Activated CD8-positive, alpha-beta memory T cell treated with anti-CD3 and anti-CD28 coated beads, Interleukin-2, amount 50 U/mL, for 24 hours (primary cell): ENCODE data around the gene SLC23A2.

Experiments used
- DNase-seq: peaks from one replicate; pipeline ENCODE4 v3.0.0-alpha.2; 2020; ENCODE audit errors: extremely low read depth

Gene SLC23A2

DNA sequence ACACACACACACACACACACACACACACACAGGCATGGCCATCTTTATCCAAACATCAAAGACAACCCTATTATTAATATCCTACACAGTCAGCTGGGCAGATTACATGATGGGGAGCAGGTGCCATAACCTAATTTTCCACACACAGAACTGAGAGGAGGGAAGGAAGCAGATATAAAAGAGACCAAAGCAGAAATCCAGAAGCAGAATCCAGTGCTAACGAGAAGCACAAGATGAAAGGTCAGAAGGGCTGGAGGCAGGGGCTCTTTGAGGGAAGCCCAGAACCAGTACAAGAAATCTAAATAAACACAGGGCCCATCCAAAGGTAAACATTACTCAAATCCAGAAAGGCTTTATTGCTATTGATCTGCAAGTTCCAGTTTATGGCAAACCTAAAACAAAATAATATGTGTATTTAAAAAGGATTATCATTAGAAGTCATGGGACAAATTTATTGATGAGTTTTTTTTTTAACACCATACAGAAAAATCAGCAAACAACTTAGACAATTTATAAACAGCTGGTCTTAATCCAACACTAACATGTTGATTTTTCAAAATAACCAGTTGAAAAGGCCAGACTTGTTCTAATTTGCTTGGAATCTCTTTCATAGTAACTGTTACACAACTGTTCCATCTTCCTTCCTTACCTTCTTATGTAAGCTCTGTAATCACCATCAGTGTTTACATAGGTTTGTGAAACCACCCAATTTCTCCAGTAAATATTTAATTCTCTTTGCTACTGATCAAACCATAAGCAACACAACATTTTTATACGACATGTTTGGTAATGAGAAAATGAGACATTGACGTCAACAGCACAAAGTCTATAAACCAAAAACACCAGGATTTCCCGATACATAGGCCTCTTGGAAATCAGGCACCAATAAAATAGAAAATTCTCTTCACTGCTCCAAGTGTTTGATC lies 34.2 kb downstream of the SLC23A2 start:
- DNase-seq, result no peak

DNA sequence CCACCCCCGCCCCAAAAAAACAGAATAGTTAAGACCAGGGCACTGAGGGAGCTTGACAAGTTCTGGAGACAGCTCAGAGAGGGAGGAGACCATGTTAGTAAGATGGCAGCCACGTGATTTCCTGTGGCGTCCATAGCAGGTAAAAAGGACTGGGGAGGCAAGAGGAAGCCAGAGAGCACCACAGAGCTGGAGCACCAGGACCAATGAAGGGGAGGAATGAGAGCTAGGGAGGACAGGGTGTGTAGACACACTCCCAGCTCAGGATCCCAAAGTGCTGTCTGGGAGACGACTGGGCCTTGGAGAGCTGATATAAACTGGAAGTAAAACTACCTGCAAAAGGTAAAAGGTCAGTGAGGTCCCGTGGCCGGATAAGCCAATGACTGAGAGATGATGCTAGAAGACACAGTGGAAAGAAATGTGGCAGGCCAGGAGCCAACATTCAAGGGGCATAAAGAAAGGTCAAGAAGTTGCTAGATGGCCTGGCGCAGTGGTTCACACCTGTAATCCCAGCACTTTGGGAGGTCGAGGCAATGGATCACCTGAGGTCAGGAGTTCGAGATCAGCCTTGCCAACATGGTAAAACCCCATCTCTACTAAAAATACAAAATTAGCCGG lies 39.0 kb downstream of the SLC23A2 start:
- DNase-seq, result no peak

DNA sequence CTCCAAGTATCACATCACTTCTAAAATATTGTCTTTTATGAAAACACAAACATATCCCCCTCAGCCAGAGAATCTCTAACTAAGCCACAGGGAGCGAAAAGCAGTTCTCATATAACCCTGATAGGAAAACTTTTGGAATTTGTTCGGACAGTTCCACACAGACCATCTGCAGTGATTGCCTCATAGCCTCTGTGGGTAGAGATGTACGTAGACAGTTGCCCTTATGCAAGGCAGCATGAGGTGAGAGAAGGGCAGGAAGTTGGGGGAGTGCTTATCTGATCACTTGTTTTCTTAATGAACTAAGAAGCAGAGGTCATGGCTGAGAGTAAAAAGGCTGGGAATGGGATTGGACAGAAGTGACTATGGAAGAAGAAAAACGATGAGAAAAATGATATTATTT lies 39.6 kb downstream of the SLC23A2 start:
- no peak for DNase-seq

DNA sequence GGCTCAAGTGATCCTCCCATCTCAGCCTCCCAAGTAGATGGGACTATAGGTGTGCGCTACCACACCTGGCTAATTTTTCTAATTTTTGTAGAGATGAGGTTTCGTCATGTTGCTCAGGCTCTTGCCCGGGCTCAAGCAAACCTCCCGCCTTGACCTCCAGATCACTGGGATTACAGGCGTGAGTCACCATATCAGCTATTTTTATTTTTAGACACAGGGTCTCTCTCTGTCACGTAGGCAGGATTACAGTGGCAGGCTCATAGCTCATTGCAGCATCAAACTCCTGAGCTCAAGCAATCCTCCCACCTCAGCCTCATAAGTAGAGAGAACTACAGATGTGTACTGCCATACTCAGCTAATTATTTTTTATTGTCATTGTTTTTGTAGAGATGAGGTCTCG lies 41.7 kb downstream of the SLC23A2 start:
- DNase-seq, result no peak

DNA sequence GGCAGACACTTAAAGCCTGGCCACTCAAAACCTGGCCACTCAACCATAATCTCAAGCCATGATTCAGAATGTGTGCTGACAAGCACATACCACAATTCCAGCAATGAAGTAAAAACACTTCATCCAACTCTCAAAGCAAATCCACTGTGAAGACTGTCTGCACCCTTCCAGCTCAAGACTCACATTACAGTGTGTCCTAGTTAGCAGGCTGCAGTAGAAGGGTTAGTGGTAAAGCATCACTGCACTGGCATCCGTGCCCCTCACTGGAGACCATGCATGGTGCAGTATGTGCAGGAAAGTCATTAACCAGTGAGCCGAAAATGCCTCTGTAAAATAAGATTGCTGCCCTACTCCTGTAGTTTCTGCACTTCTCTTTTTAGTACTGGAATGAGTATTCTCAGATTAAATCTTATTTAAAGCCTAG lies 43.4 kb downstream of the SLC23A2 start:
- no peak for DNase-seq

DNA sequence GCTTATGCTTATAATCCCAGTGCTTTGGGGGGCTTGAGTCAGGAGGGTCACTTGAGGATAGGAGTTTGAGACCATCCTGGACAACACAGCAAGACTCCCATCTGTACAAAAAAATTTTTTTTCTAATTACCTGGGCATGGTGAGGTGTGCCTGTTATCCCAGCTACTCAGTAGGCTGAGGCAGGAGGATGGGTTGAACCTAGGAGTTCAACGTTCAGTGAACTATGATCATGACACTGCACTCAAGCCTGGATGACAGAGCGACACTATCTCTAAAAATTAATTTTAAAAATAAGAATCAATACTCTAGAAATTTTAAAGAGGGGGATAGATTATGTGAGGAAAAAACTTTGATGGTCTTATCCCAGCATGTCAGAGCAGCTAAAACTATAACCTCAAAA lies 44.1 kb downstream of the SLC23A2 start:
- no peak for DNase-seq

DNA sequence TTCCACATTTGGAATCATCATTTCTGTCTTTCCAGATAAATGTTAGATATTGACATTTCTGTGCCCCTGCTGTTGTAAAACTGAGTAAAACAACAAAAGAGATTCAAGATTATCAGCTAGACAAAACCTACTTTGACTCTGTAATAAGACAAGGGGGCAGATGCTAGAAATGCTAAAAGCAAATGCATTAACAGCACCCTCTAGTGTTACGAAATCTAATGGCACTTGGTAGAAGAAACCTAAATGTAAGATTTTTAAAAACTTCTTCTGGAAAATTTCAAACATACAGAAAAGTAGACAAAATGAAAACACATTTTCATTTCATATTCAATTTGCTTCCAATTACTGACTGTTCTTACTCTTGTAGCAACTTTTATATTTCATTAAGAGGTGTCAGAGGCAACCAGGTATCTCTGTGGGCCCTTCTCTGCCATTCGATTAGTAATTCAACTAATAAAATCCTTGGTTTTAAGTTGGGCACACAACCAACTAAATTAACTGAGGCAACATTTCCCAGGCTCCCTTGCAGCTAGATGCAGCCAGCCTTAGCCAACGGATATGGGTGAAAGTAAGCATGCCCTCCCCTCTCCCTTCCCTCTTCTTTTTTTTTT lies 45.0 kb downstream of the SLC23A2 start:
- no peak for DNase-seq

DNA sequence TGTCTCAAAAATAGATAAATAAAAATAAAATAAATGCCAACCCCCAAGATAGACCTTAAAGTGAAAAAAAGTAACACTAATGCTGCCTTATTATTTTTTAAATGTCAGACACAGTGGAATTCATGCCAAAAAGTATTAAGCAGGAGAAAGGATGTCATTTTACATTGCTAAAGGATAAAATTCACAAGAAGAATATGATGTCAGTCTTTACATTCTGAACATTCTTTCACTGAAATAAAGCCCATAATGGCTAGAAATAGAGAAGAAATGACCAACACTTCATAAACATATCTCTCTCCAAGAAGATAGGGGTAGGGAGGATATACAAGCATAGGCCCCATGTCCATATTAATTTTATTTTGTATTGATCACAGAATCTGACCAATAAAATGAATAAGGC lies 47.4 kb downstream of the SLC23A2 start:
- DNase-seq, result no peak

DNA sequence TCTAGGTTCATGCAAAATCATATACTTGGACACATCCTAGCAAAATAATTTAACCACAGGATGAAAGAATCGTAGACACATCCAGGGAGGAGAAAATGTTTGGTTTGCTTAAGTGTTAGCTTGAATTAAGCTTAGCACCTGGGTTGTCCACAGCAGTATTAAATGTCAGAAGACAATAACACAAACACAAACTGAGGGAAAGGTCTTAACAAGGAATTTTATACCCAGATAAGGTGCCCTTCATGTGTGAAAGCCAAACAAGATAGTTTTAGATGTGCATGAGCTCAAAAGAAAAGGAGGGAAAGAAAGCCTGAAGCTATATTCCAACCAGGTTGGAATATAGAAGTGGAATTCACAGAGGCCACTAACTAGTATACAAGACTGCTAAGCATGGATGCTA lies 49.1 kb downstream of the SLC23A2 start:
- no peak for DNase-seq

DNA sequence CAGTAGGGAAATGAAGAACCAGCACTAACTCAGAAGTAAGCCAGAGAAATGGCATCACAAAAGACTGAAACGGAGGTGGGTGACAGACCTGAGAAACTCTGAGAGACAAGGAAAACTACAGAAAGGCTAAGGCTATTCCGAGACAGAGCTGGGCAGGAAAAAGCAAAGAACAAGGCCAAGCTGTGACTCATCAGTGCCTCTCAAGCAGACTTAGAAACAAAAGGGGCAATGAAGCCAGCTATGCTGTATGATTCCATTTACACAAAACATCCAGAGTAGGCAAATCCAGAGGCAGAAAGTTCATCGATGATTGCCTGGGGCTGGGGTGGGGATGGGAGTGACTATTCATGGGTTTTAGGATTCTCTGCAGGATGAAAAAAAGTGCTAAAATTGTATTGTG lies 50.0 kb downstream of the SLC23A2 start:
- DNase-seq, result no peak

DNA sequence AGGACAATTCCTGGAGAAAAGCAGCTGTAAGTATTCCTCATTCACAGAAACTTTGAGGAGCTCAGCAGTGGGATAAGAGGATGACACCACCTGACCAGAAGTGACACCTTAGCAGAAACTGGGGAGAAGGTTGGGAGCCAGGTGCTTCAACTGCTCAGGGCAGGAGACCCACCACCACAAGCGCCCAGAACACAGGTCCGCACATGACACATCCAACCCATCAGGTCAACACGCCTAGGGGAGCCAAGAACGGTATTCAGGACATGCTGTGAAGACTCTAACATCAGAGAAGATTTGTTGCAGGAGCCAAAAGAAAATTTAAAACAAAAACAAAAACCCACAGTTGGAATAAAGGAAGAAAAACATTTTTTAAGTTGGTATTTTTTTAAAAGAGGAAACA lies 50.5 kb downstream of the SLC23A2 start:
- DNase-seq, result no peak

DNA sequence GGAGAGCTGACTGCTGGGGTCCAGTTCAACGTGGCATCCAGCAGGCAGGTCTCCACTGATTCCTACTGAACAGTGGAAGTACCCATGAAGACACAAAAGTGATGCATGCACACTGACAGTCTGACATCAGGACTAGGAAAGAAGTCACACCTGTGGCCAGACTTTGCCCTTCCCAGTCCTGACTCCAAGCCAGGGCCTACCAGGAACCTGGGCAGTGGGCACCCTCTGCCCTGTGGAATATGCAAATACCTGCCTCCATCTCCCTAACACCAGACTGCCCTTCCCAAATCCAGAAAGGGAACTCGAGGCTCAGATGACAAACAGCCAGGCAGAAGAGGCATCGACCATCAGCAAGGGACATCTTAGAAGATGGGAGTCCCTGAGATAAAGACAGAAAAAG lies 50.9 kb downstream of the SLC23A2 start:
- no peak for DNase-seq

DNA sequence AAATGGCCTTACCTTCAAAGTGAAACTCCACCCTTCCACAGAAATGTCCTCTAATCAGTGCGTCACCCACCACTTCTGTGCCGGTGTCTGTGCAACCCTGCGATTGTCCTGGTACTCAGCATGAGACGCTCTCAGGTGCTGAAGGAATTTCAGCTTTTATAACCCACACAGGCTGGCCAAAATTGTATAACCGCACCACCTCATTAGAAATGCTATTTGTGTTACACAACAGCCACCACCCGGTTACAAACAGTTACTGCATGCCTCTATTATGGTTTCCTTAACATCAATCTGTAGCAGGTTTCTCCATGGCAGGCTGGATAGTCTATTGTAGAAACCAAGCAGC lies 51.5 kb downstream of the SLC23A2 start:
- no peak for DNase-seq

DNA sequence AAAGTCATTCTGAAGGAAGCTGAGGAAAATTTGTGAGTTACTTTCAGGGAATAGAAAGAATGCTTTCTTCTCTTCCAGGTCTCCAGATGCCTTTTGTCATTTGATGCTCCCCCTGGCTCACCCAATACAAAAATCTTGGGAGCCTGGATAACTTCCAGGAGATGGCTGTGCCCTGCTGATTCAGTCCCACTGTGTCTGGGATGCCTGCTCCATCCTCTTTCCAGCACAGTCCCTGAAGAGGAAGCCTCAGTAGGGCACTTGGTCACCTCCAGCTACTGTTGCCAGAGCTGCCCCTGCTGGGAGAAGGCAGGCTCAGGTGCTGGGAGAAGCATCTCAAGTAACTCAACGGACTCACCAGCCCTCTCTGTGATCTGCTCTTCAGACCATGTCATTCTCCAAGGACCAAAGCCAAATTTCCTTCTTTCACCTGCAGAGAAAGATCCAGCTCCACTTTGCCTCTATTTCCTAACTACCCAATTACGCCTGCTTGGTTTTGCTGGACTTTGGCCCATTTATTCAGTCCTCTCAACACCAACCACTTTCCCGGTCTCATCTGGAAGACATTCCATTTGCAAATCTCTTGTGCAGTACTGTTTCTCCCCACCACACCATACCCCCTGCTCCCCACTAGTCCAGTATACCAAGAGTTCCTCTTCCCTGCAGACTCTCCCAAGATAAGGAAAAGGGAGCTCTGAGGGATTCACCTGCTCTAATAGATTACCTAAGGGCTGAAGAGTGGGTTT lies 53.3 kb downstream of the SLC23A2 start:
- DNase-seq, result no peak

DNA sequence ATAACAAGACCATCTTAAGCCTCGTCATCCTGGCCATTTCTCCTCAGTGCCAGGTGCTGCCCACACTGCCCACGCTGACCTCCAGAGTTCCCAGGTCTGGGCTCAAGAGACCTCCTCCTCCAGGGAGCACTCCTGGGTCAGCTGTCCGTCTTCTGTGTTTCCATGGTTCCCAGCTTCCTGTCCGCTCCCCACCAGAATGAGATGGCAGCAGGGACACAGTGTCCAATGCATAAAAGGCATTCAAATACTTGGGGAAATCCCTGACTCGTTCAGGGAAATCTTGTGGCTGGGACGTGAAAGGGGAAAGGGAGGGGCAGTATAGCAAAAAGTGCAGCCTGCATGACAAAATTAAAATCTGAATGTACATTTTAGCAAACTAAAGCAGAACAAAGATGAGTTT lies 54.3 kb downstream of the SLC23A2 start:
- no peak for DNase-seq

DNA sequence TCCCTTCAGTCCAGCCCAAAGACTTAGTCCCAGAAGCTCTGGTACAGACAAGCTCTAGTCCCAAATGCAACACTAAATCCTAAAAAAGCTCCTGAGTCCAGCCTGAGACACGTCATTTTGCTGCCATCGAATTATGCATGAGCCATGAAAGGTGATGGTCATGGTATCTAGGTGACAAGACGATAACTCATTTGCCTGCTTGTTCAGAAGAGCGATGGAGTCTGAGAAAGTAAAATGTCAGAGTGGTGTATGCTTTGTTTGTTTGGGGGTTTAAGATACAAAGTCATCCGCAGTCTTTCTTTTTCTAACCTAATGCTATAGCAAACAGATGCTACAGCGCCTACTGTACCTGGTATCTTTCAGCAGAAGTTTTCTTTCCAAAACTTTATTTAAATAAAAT lies 54.7 kb downstream of the SLC23A2 start:
- no peak for DNase-seq

DNA sequence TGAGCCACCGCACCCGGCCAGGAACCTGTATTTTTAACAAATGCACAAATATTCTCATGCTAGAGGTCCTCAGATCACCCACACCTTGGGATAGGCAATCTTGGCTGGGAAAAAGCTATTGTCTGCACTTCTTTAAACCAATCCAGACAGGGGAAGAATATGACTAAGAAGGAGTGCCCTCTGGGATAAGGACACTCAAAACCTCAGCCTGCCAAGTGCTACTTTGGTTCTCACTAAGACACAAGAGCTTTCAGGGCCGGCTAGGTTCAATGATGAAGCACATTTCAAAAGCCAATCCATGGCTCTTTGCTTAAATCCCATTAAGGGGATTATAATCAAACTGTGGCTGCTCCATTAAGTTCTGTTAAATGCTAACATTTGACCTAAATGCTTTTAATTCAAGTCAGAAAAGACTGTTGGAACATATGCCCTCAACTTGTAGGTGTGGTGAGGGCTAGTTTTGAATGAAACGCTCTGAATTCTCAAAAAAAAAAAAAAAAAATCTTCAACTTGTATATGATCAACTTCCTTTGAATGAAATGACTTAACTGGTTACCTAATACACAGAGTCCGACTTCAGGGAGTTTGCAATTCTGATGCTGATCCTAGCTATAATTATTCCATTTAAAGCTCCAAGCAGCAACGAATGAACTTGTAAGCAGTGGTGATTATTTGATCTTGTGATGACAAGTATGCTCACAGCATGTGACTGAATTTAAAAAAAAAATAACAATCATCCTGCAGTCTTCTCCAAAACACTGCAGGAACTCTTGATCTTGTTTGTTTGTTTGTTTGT lies 56.6 kb downstream of the SLC23A2 start:
- DNase-seq, result no peak

DNA sequence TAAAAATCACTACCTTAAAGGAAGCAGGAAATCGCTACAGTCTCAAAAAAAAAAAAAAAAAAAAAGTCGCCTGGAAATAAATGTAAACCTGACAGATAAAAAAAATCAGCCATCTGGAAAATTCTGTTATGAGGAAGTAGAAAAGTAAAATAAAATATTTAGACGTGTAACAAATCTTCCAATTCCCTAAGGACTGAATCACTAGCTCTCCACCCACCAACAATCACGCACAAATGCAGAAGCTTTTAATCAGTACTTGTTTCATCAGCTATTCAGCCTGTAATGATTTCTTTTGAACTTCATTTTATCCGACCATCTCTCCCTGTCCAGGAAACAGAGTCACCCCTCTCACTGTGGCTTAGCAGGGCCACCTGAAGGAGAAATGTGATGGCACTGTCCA lies 59.0 kb downstream of the SLC23A2 start:
- DNase-seq, result no peak

DNA sequence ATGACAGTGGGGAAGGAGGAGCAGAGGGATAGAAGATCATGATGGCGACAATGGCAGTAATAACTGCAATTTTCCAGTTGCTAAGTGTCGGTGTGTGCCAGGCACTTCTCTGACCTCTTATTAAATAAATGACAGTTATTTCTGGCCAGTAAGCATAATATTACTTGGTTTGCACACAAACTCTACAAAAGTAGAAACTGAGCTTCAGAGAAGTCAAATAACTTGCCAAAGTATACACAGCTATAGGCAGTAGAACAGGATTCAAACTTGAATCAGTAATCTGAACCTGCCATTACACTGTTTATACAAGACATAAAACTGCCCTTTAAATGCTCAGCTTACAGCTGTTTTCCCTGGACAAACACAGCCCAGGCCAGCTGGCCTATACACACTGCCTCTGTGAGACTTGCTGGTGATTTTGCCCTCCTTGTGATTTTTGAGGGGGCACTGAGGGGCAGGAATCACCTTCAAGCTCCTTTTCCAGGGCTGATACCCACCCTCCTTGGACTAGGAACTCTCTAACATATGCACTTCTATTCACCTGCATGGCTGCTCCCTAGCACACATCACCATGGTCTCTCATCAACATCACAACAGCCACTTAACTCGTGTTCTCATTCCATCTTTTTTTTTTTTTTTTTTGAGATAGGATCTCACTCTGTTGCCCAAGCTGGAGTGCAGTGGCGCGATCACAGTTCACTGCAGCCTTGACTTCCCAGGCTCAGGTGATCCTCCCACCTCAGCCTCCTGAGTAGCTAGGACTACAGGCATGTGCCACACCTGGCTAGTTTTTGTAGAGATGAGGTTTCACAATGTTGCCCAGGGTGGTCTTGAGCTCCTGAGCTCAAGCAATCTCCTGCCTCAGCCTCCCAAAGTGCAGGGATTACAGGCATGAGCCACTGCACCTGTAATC lies 63.6 kb downstream of the SLC23A2 start:
- no peak for DNase-seq

DNA sequence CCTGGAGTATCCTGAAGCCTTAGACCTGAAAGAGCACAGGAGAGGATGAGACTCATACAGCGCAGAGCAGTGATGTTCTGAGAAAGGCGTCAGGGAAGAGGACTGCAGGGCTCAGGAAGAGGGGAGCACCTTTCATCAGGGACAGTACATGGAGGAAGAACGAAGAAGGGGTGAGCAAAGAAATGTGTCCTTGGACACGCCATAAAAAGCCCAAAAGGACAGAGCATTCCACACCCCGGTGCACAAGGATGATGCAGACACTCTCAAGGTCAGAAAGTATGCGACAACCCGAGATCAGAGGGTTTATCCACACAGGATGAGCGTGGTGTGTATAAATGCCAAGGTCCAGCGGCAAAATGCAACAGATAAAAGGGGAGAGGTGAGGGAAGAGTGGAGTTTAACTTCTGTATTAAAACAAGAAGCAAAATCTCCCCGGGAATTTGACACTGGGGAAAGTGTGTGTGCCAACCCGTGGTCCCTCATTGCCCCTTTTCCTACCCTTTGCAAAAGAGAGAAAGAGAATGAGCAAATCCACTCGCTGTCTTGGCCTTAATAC lies 64.4 kb downstream of the SLC23A2 start:
- DNase-seq, result no peak
